Measurements from ENCODE around the gene EDIL3. TPM values are rescaled to one million over a fixed set of nuclear protein-coding genes. Genes with fewer than 3 reads are reported as not detected.
A peak's percentile ranks its signal among the peaks of the same experiment; 100 is the strongest.

EDIL3 gene
- total RNA-seq, 4 donors from 2014 or later: 15.9 to 29.3 (median 24.8) TPM

GRCh38 chr5:83931969-83932368 lies 452.7 kb downstream of the EDIL3 start:
- no peaks in the 10 kb centered on the region for H3K27me3 ChIP-seq
- H3K9me3 ChIP-seq: no peaks in the 10 kb centered on the region
- H3K36me3 ChIP-seq: no peaks in the 10 kb centered on the region
- no peak for DNase-seq (ENCODE audit: low spot score in 2 of 2)
- TF ChIP-seq EP300 (IDR thresholded peaks at IDR 0.05): no peak
- TF ChIP-seq CTCF (IDR thresholded peaks at IDR 0.05): no peak
- TF ChIP-seq POLR2A (IDR thresholded peaks at IDR 0.05): no peak
- no peaks in the 10 kb centered on the region for H3K4me1 ChIP-seq
- H3K27ac ChIP-seq: no peak overlapping the region
- H3K4me3 ChIP-seq: no peak overlapping the region

GRCh38 chr5:83927140-83927733 lies 457.4 kb downstream of the EDIL3 start:
- TF ChIP-seq CTCF (IDR thresholded peaks at IDR 0.05): peak; percentile 48 to 73 (median 59)
- no peak for TF ChIP-seq EP300 (IDR thresholded peaks at IDR 0.05)

GRCh38 chr5:83925955-83926337 lies 458.7 kb downstream of the EDIL3 start:
- WGBS, 2 donors: 73% methylated on average over 3 of the region's 3 CpGs
- Histone ChIP-seq H3K4me1 (peaks cover 0 to 9% (median 0%) of the 10 kb centered on the region in 4 donors), H3K27ac (no peak overlapping the region), H3K4me3 (no peak overlapping the region), H3K9me3 (peaks cover 0 to 5% (median 0%) of the 10 kb centered on the region in 4 donors), H3K27me3 (no peaks in the 10 kb centered on the region), H3K36me3 (no peaks in the 10 kb centered on the region)
- no peak for DNase-seq (ENCODE audit: low spot score in 2 of 2)
- TF ChIP-seq CTCF (IDR thresholded peaks at IDR 0.05): no peak
- TF ChIP-seq POLR2A (IDR thresholded peaks at IDR 0.05): no peak
- TF ChIP-seq EP300 (IDR thresholded peaks at IDR 0.05): no peak

More at GRCh38 chr5:83927140-83927733, 457.4 kb downstream of the EDIL3 start:
- Histone ChIP-seq H3K27ac (no peak overlapping the region), H3K9me3 (peaks cover 0 to 5% (median 0%) of the 10 kb centered on the region in 4 donors), H3K4me1 (peaks cover 0 to 9% (median 0%) of the 10 kb centered on the region in 4 donors), H3K27me3 (no peaks in the 10 kb centered on the region), H3K4me3 (no peak overlapping the region), H3K36me3 (no peaks in the 10 kb centered on the region)
- 43 to 50% methylated on average over 4 of the region's 4 CpGs for WGBS, 2 donors
- peak; percentile 45 to 83 for DNase-seq (ENCODE audit: low spot score in 2 of 2)

GRCh38 chr5:83925321-83925954 lies 459.2 kb downstream of the EDIL3 start:
- peaks cover 0 to 9% (median 0%) of the 10 kb centered on the region in 4 donors for H3K4me1 ChIP-seq
- no peaks in the 10 kb centered on the region for H3K27me3 ChIP-seq
- no peaks in the 10 kb centered on the region for H3K36me3 ChIP-seq
- no peak for DNase-seq (ENCODE audit: low spot score in 2 of 2)
- H3K4me3 ChIP-seq: no peak overlapping the region
- TF ChIP-seq POLR2A (IDR thresholded peaks at IDR 0.05) (no peak), EP300 (IDR thresholded peaks at IDR 0.05) (no peak), CTCF (IDR thresholded peaks at IDR 0.05) (no peak)
- peaks cover 0 to 5% (median 0%) of the 10 kb centered on the region in 4 donors for H3K9me3 ChIP-seq
- no peak overlapping the region for H3K27ac ChIP-seq
- WGBS, 2 donors: 34 to 49% methylated on average over 4 of the region's 4 CpGs

GRCh38 chr5:83924891-83925290 lies 459.8 kb downstream of the EDIL3 start:
- 65 to 72% methylated on average over 3 of the region's 3 CpGs for WGBS, 2 donors
- H3K9me3 ChIP-seq: peaks cover 0 to 5% (median 0%) of the 10 kb centered on the region in 4 donors
- H3K27ac ChIP-seq: no peak overlapping the region
- H3K4me3 ChIP-seq: no peak overlapping the region
- DNase-seq (ENCODE audit: low spot score in 2 of 2): no peak
- peaks cover 0 to 9% (median 0%) of the 10 kb centered on the region in 4 donors for H3K4me1 ChIP-seq
- no peaks in the 10 kb centered on the region for H3K27me3 ChIP-seq
- no peaks in the 10 kb centered on the region for H3K36me3 ChIP-seq
- TF ChIP-seq EP300 (IDR thresholded peaks at IDR 0.05): no peak
- no peak for TF ChIP-seq CTCF (IDR thresholded peaks at IDR 0.05)
- no peak for TF ChIP-seq POLR2A (IDR thresholded peaks at IDR 0.05)

All from tibial nerve (tissue), 4 donors.